Suprapubic skin (tissue), 4 donors: ENCODE measurements around the gene HOXB6. TPM values are rescaled to one million over a fixed set of nuclear protein-coding genes. Genes with fewer than 3 reads are reported as not detected.

ENCODE experiments used
- DNase-seq, 2 donors: peaks; one replicate each; pipeline ENCODE4 v3.0.0-alpha.2; 2019; ENCODE audit warnings: low spot score in 2 of 2
- H3K27ac ChIP-seq: fragments of 200-600 bp; sonication (generic); one replicate; pipeline ENCODE4 v1.5.1; 2019
- H3K27me3 ChIP-seq: fragments of 200-600 bp; sonication (generic); one replicate; pipeline ENCODE4 v1.5.1; 2019
- H3K36me3 ChIP-seq: fragments of 200-600 bp; sonication (generic); one replicate; pipeline ENCODE4 v1.5.1; 2019
- H3K4me1 ChIP-seq: fragments of 200-600 bp; sonication (generic); one replicate; pipeline ENCODE4 v1.5.1; 2019
- H3K4me3 ChIP-seq: fragments of 200-600 bp; sonication (generic); one replicate; pipeline ENCODE4 v1.5.1; 2019; ENCODE audit warnings: mild to moderate bottlenecking
- H3K9me3 ChIP-seq: fragments of 200-600 bp; sonication (generic); one replicate; pipeline ENCODE4 v1.5.1; 2019
- CTCF ChIP-seq, 2 donors: fragments of 200-600 bp in 1 of 2; fragments of 450-650 bp in 1 of 2; sonication (generic) in 1 of 2; IDR thresholded peaks; one replicate each; pipeline ENCODE4 v1.5.1; 2016 to 2019; ENCODE audit warnings: antibody characterized with exemption in 2 of 2, mild to moderate bottlenecking in 1 of 2, moderate library complexity in 1 of 2
- EP300 ChIP-seq: sonication (generic); formaldehyde crosslinking; IDR thresholded peaks from one replicate; pipeline ENCODE4 v1.6.1; 2017; ENCODE audit warnings: antibody characterized with exemption
- POLR2A ChIP-seq, 2 donors: fragments of 450-650 bp; IDR thresholded peaks; one replicate each; pipeline ENCODE4 v1.6.1; 2017; ENCODE audit warnings: antibody characterized with exemption in 2 of 2, mild to moderate bottlenecking in 2 of 2, moderate library complexity in 2 of 2
- POLR2AphosphoS5 ChIP-seq, 3 donors: sonication (generic); formaldehyde crosslinking; IDR thresholded peaks; one replicate each; pipeline ENCODE4 v1.6.1; 2017; ENCODE audit warnings: antibody characterized with exemption in 3 of 3
- WGBS: methylation state at CpG from one replicate; pipeline ENCODE4 v1.1.5; 2018; 5-methylcytosine and 5-hydroxymethylcytosine counted together
- total RNA-seq, 4 donors: library from RNA; depleted of rRNA; stranded (reverse); fragments of >200 nt; gene quantifications; one replicate each; pipeline ENCODE4 v1.1.0, GENCODE V29; 2016

HOXB6 gene
- total RNA-seq, 4 donors from 2014 or later: 0.39 to 4.5 (median 1.3) TPM; not detected in 1

- Histone ChIP-seq H3K9me3 (no peaks in the 10 kb centered on the region), H3K36me3 (peaks cover 16% of the 10 kb centered on the region), H3K27me3 (no peaks in the 10 kb centered on the region), H3K4me3 (peak overlapping the region; percentile 54), H3K4me1 (peaks cover 64% of the 10 kb centered on the region), H3K27ac (peak overlapping the region; percentile 85)
- WGBS: 84% methylated on average over 1 of the region's 1 CpG
- TF ChIP-seq POLR2AphosphoS5 (IDR thresholded peaks at IDR 0.05) (no peak), EP300 (no peak), CTCF (IDR thresholded peaks at IDR 0.05) (no peak), POLR2A (IDR thresholded peaks at IDR 0.05) (no peak)
- no peak for DNase-seq
Measured at GRCh38 chr17:48553826-48554225, 51.0 kb downstream of the HOXB6 start.

- H3K9me3 ChIP-seq: no peaks in the 10 kb centered on the region
- H3K27me3 ChIP-seq: no peaks in the 10 kb centered on the region
- H3K27ac ChIP-seq: peak overlapping the region; percentile 55
- no peak for DNase-seq
- peaks cover 16% of the 10 kb centered on the region for H3K36me3 ChIP-seq
- H3K4me3 ChIP-seq: no peak overlapping the region
- peaks cover 63% of the 10 kb centered on the region for H3K4me1 ChIP-seq
- no peak for TF ChIP-seq POLR2A (IDR thresholded peaks at IDR 0.05)
- TF ChIP-seq POLR2AphosphoS5 (IDR thresholded peaks at IDR 0.05): no peak
- TF ChIP-seq CTCF (IDR thresholded peaks at IDR 0.05): no peak
- no peak for TF ChIP-seq EP300
- WGBS: 61% methylated on average over 5 of the region's 5 CpGs
Measured at GRCh38 chr17:48553190-48553547, 51.6 kb downstream of the HOXB6 start.

GRCh38 chr17:48552466-48553189, 52.2 kb downstream of the HOXB6 start:
- Histone ChIP-seq H3K4me1 (peaks cover 62% of the 10 kb centered on the region), H3K4me3 (no peak overlapping the region), H3K27ac (peak overlapping the region; percentile 55), H3K27me3 (no peaks in the 10 kb centered on the region), H3K9me3 (no peaks in the 10 kb centered on the region), H3K36me3 (peaks cover 16% of the 10 kb centered on the region)
- WGBS: 54% methylated on average over 11 of the region's 11 CpGs
- TF ChIP-seq POLR2A (IDR thresholded peaks at IDR 0.05) (no peak), POLR2AphosphoS5 (IDR thresholded peaks at IDR 0.05) (peak in 1 of 3 donors; percentile 14)
- DNase-seq: no peak

GRCh38 chr17:48551596-48552465, 53.0 kb downstream of the HOXB6 start:
- peaks cover 16% of the 10 kb centered on the region for H3K36me3 ChIP-seq
- peaks cover 60% of the 10 kb centered on the region for H3K4me1 ChIP-seq
- H3K9me3 ChIP-seq: no peaks in the 10 kb centered on the region
- H3K27me3 ChIP-seq: no peaks in the 10 kb centered on the region
- no peak overlapping the region for H3K4me3 ChIP-seq
- no peak for TF ChIP-seq CTCF (IDR thresholded peaks at IDR 0.05)
- no peak for TF ChIP-seq EP300
- TF ChIP-seq POLR2A (IDR thresholded peaks at IDR 0.05): no peak
- no peak for TF ChIP-seq POLR2AphosphoS5 (IDR thresholded peaks at IDR 0.05)
- WGBS: 84% methylated on average over 43 of the region's 47 CpGs
- peak overlapping the region; percentile 55 for H3K27ac ChIP-seq
- no peak for DNase-seq

GRCh38 chr17:48551214-48551555, 53.6 kb downstream of the HOXB6 start:
- Histone ChIP-seq H3K36me3 (peaks cover 16% of the 10 kb centered on the region), H3K4me3 (no peak overlapping the region), H3K4me1 (peaks cover 60% of the 10 kb centered on the region), H3K9me3 (no peaks in the 10 kb centered on the region), H3K27ac (no peak overlapping the region), H3K27me3 (no peaks in the 10 kb centered on the region)
- no peak for DNase-seq
- TF ChIP-seq CTCF (IDR thresholded peaks at IDR 0.05) (no peak), EP300 (no peak), POLR2AphosphoS5 (IDR thresholded peaks at IDR 0.05) (no peak), POLR2A (IDR thresholded peaks at IDR 0.05) (no peak)
- WGBS: 88% methylated on average over 19 of the region's 19 CpGs
